ENCODE data around the gene NOX5. TPM values are rescaled to one million over a fixed set of nuclear protein-coding genes. Genes with fewer than 3 reads are reported as not detected.
A peak's percentile ranks its signal among the peaks of the same experiment; 100 is the strongest.

The NOX5 gene
- total RNA-seq, 1 experiment from 2014 or later: not detected

- peak overlapping the region; percentile 93 for H3K27ac ChIP-seq (ENCODE audit: low read depth, low read length, poor library complexity, severe bottlenecking)
Observed at GRCh38 chr15:69081310-69082004, 67.0 kb downstream of the NOX5 start.

GRCh38 chr15:69082021-69082502, 67.6 kb downstream of the NOX5 start:
- intact Hi-C loops (cut with micrococcal nuclease; ENCODE audit: unreplicated experiment): loop anchor here (5.0 kb wide), 1 partner anchor 80 kb away; the partner anchor contains the start of gene GLCE
- Histone ChIP-seq H3K27ac (ENCODE audit: low read depth, low read length, poor library complexity, severe bottlenecking) (peak overlapping the region; percentile 93), H3K4me1 (ENCODE audit: insufficient read depth, low read length, poor library complexity, severe bottlenecking) (peaks cover 63% of the 10 kb centered on the region), H3K36me3 (ENCODE audit: insufficient read depth, low read length, poor library complexity, severe bottlenecking) (no peaks in the 10 kb centered on the region), H3K27me3 (replicated peaks; ENCODE audit: insufficient read depth, low read depth, low read length, poor library complexity) (no peaks in the 10 kb centered on the region), H3K4me3 (ENCODE audit: low read depth, low read length, poor library complexity, severe bottlenecking) (peak overlapping the region; percentile 53), H3K9me3 (ENCODE audit: low read depth, low read length, poor library complexity, severe bottlenecking) (no peaks in the 10 kb centered on the region)
- no peak for TF ChIP-seq EZH2 (IDR thresholded peaks at IDR 0.05; ENCODE audit: borderline replicate concordance, low read depth, low read length, poor library complexity, severe bottlenecking)
- no peak for TF ChIP-seq CTCF (conservative IDR thresholded peaks at IDR 0.05; ENCODE audit: low read depth, low read length)
- CTCF ChIA-PET: no interaction called here
- TSS peak; percentile 48 for BruUV-seq (replicated peaks)
- POLR2A ChIA-PET (ENCODE audit: low non-redundant PET): interaction anchor here (1.0 kb wide), 1 partner anchor 15 kb away, joined by 4 read pairs; no protein-coding TSS in a partner anchor
- DNase-seq (ENCODE audit: low spot score): peak; percentile 43

More at GRCh38 chr15:69081310-69082004, 67.0 kb downstream of the NOX5 start:
- peak; percentile 55 for DNase-seq (ENCODE audit: low spot score)
- Histone ChIP-seq H3K4me3 (ENCODE audit: low read depth, low read length, poor library complexity, severe bottlenecking) (peak overlapping the region; percentile 53), H3K9me3 (ENCODE audit: low read depth, low read length, poor library complexity, severe bottlenecking) (no peaks in the 10 kb centered on the region), H3K36me3 (ENCODE audit: insufficient read depth, low read length, poor library complexity, severe bottlenecking) (no peaks in the 10 kb centered on the region), H3K4me1 (ENCODE audit: insufficient read depth, low read length, poor library complexity, severe bottlenecking) (peaks cover 62% of the 10 kb centered on the region), H3K27me3 (replicated peaks; ENCODE audit: insufficient read depth, low read depth, low read length, poor library complexity) (no peaks in the 10 kb centered on the region)
- no peak for TF ChIP-seq CTCF (conservative IDR thresholded peaks at IDR 0.05; ENCODE audit: low read depth, low read length)
- no peak for TF ChIP-seq EZH2 (IDR thresholded peaks at IDR 0.05; ENCODE audit: borderline replicate concordance, low read depth, low read length, poor library complexity, severe bottlenecking)
- intact Hi-C loops (cut with micrococcal nuclease; ENCODE audit: unreplicated experiment): loop anchor here (5.0 kb wide), 1 partner anchor 81 kb away; the partner anchor contains the start of gene GLCE
- TSS peak; percentile 30 for BruUV-seq (replicated peaks)
- CTCF ChIA-PET: no interaction called here
- POLR2A ChIA-PET (ENCODE audit: low non-redundant PET): interaction anchor here (1.0 kb wide), 1 partner anchor 14 kb away, joined by 4 read pairs; no protein-coding TSS in a partner anchor

- DNase-seq (ENCODE audit: low spot score): peak; percentile 57
- TF ChIP-seq CTCF (conservative IDR thresholded peaks at IDR 0.05; ENCODE audit: low read depth, low read length) (no peak), EZH2 (IDR thresholded peaks at IDR 0.05; ENCODE audit: borderline replicate concordance, low read depth, low read length, poor library complexity, severe bottlenecking) (no peak)
- ChIA-PET CTCF (no interaction called here), POLR2A (ENCODE audit: low non-redundant PET) (no interaction called here)
- Histone ChIP-seq H3K4me1 (ENCODE audit: insufficient read depth, low read length, poor library complexity, severe bottlenecking) (peaks cover 63% of the 10 kb centered on the region), H3K9me3 (ENCODE audit: low read depth, low read length, poor library complexity, severe bottlenecking) (no peaks in the 10 kb centered on the region), H3K4me3 (ENCODE audit: low read depth, low read length, poor library complexity, severe bottlenecking) (peak overlapping the region; percentile 53), H3K27me3 (replicated peaks; ENCODE audit: insufficient read depth, low read depth, low read length, poor library complexity) (no peaks in the 10 kb centered on the region), H3K36me3 (ENCODE audit: insufficient read depth, low read length, poor library complexity, severe bottlenecking) (no peaks in the 10 kb centered on the region), H3K27ac (ENCODE audit: low read depth, low read length, poor library complexity, severe bottlenecking) (peak overlapping the region; percentile 93)
- intact Hi-C loops (cut with micrococcal nuclease; ENCODE audit: unreplicated experiment): loop anchor here (5.0 kb wide), 1 partner anchor 80 kb away; the partner anchor contains the start of gene GLCE
- BruUV-seq (replicated peaks): no TSS peak
Observed at GRCh38 chr15:69082554-69082953, 68.1 kb downstream of the NOX5 start.
